Measurements from ENCODE around the gene TFB2M. TPM values are rescaled to one million over a fixed set of nuclear protein-coding genes. Genes with fewer than 3 reads are reported as not detected.

TFB2M gene
- total RNA-seq, 2 experiments from 2014 or later: 8.0 to 9.0 TPM

DNA sequence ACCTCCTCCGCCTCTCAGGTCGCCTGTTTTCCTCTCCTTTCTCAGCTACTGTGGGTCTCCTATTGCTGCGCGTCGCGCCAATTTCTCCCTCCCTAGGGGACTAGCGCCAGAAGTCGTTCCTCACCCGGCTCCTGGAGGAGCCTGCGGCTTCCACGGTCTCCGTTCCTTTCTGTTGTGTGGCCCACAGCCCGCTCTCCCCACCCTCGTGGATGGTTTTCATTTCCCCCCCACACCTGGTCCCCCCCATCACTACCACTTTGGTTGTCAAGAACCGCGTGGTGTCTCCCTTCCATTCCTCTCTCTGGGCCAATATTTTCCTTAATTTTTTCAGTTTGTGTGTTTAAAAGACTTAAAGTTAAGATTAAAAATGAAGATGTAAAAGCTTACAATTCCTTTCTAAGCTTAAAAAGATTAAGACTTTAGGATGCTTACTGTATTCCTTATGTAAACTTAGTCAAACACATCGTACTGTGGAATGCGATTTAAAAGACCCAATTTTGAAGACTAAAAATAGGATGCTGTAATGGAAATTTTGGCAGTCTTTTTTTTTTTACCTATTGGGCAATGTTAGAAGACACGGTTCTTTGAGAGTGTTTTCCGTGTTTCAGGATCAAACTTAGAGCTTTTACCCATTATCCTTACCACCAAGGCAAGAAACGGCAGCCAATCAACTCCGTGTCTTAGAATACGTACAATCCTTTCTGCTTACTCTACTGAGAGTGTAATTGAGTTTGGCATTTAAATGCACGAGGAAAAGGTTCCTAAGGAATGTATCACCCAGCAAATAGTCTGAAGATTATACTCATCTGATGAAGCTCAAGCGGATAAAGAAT, 968 bp upstream of the TFB2M start:
- ATAC-seq (ENCODE audit: poor library complexity): peak; percentile 9
- TF ChIP-seq, protein P1, sequence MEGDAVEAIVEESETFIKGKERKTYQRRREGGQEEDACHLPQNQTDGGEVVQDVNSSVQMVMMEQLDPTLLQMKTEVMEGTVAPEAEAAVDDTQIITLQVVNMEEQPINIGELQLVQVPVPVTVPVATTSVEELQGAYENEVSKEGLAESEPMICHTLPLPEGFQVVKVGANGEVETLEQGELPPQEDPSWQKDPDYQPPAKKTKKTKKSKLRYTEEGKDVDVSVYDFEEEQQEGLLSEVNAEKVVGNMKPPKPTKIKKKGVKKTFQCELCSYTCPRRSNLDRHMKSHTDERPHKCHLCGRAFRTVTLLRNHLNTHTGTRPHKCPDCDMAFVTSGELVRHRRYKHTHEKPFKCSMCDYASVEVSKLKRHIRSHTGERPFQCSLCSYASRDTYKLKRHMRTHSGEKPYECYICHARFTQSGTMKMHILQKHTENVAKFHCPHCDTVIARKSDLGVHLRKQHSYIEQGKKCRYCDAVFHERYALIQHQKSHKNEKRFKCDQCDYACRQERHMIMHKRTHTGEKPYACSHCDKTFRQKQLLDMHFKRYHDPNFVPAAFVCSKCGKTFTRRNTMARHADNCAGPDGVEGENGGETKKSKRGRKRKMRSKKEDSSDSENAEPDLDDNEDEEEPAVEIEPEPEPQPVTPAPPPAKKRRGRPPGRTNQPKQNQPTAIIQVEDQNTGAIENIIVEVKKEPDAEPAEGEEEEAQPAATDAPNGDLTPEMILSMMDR (IDR thresholded peaks at IDR 0.05): no peak
- peaks cover 40% of the 10 kb centered on the region for H3K36me3 Mint-ChIP-seq (ENCODE audit: low read depth)
- H3K4me1 Mint-ChIP-seq (ENCODE audit: low read depth): peaks cover 61% of the 10 kb centered on the region
- H3K4me1 ChIP-seq (ENCODE audit: insufficient read depth, low read length): peaks cover 45% of the 10 kb centered on the region
- peaks cover 6% of the 10 kb centered on the region for H3K36me3 ChIP-seq (ENCODE audit: insufficient read depth, low read length)
- ChIA-PET CTCF (interaction anchor here (0.7 to 1.2 kb wide), 4 partner anchors 9 to 221 kb away, joined by 3 to 5 read pairs (median 3); partner anchors contain the start of gene SMYD3), POLR2A (interaction anchor here (0.6 to 2.0 kb wide), 11 partner anchors 9 to 1731 kb away, joined by 3 to 11 read pairs (median 5); partner anchors contain the start of genes COX20 and SMYD3)
- peaks cover 2% of the 10 kb centered on the region for H3K9me3 Mint-ChIP-seq
- H3K4me3 ChIP-seq (ENCODE audit: low read length): peak overlapping the region; percentile 92
- H3K27me3 Mint-ChIP-seq: no peaks in the 10 kb centered on the region
- H3K27me3 ChIP-seq (ENCODE audit: control insufficient read depth in 1 of 2, insufficient read depth in 2 of 2, low read length in 2 of 2): no peaks in the 10 kb centered on the region
- peak overlapping the region; percentile 97 for H3K4me3 Mint-ChIP-seq
- no peaks in the 10 kb centered on the region for H3K9me3 ChIP-seq (ENCODE audit: control insufficient read depth in 1 of 2, insufficient read depth in 1 of 2, low read length in 2 of 2)
- peak overlapping the region; percentile 86 to 89 for H3K27ac ChIP-seq (ENCODE audit: low read depth in 1 of 2, low read length in 2 of 2)
- H3K27ac Mint-ChIP-seq: peak overlapping the region; percentile 96
- DNase-seq: peak in 7 of 14 experiments; percentile 7 to 72 (median 47)
- intact Hi-C loops (cut with DNase I, micrococcal nuclease): loop anchor here (5.0 to 10.0 kb wide), 8 partner anchors 35 to 1912 kb away; partner anchors contain the start of genes AHCTF1 (in 1 of the 2), DESI2 (in 1 of the 2), SMYD3 (in 1 of the 2) and ZNF669 (in 1 of the 2)

DNA sequence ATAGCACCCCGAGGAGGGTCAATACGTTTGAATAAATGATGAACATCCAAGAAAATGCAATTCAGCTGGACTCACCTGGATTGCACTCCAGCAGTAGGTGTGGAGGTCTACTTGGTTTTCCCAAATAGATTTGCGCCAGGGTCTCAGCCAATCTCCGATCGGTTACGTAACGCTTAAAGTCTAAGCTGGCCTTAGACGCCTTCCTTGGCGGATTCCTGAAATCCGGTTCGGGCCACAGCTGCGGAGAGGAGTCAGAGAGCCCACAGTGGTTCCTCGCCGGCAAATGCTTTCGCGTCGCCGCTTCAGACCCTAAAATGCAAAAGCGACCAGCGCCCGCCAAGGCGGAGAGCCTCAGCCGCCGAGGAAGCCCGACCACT, 322 bp downstream of the TFB2M start:
- peaks cover 34% of the 10 kb centered on the region for H3K4me1 ChIP-seq (ENCODE audit: insufficient read depth, low read length)

More for the DNA sequence above, 322 bp downstream of the TFB2M start:
- POLR2A ChIA-PET: interaction anchor here (1.1 to 2.0 kb wide), 8 partner anchors 13 to 1730 kb away, joined by 3 to 11 read pairs (median 6); partner anchors contain the start of genes COX20 and SMYD3
- Histone ChIP-seq H3K27ac (ENCODE audit: low read depth in 1 of 2, low read length in 2 of 2) (peak overlapping the region; percentile 86 to 89), H3K27me3 (ENCODE audit: control insufficient read depth in 1 of 2, insufficient read depth in 2 of 2, low read length in 2 of 2) (no peaks in the 10 kb centered on the region), H3K4me3 (ENCODE audit: low read length) (peak overlapping the region; percentile 92), H3K36me3 (ENCODE audit: insufficient read depth, low read length) (peaks cover 6% of the 10 kb centered on the region), H3K9me3 (ENCODE audit: control insufficient read depth in 1 of 2, insufficient read depth in 1 of 2, low read length in 2 of 2) (no peaks in the 10 kb centered on the region)
- TF ChIP-seq, protein P1 (IDR thresholded peaks at IDR 0.05): no peak
- CTCF ChIA-PET: no interaction called here
- peaks cover 37% of the 10 kb centered on the region for H3K36me3 Mint-ChIP-seq (ENCODE audit: low read depth)
- H3K9me3 Mint-ChIP-seq: no peaks in the 10 kb centered on the region
- no peaks in the 10 kb centered on the region for H3K27me3 Mint-ChIP-seq
- H3K27ac Mint-ChIP-seq: peak overlapping the region; percentile 96
- ATAC-seq (ENCODE audit: poor library complexity) (no peak), DNase-seq (no peak)
- intact Hi-C loops (cut with DNase I, micrococcal nuclease): loop anchor here (5.0 to 10.0 kb wide), 8 partner anchors 37 to 1911 kb away; partner anchors contain the start of genes AHCTF1 (in 1 of the 2), DESI2 (in 1 of the 2), SMYD3 (in 1 of the 2) and ZNF669 (in 1 of the 2)
- peak overlapping the region; percentile 97 for H3K4me3 Mint-ChIP-seq
- peaks cover 54% of the 10 kb centered on the region for H3K4me1 Mint-ChIP-seq (ENCODE audit: low read depth)
